ENCODE measurements around the gene FGF19. TPM values are rescaled to one million over a fixed set of nuclear protein-coding genes. Genes with fewer than 3 reads are reported as not detected.

The FGF19 gene
- total RNA-seq, 1 experiment from 2014 or later: 17.6 TPM

GRCh38 chr11:69746140-69746539, 42.3 kb upstream of the FGF19 start:
- DNase-seq (ENCODE audit: low spot score) (no peak), ATAC-seq (no peak)
- POLR2A ChIA-PET: no interaction called here
- no peaks in the 10 kb centered on the region for H3K36me3 Mint-ChIP-seq
- no peaks in the 10 kb centered on the region; the same call in none of the 2 replicates for H3K27me3 Mint-ChIP-seq (ENCODE audit: low read depth)
- no peak overlapping the region for H3K27ac Mint-ChIP-seq
- H3K4me1 Mint-ChIP-seq: peaks cover 31% of the 10 kb centered on the region
- CTCF ChIA-PET: interaction anchor here (1.3 kb wide), 2 partner anchors 28 to 55 kb away, joined by 3 read pairs; no protein-coding TSS in a partner anchor
- H3K4me3 Mint-ChIP-seq: no peak overlapping the region
- H3K9me3 Mint-ChIP-seq: no peaks in the 10 kb centered on the region
- TF ChIP-seq ZNF121 (CRISPR knock-in tag; IDR thresholded peaks at IDR 0.05): 0 out of 2 replicates have a peak, but pooled peaks have one; percentile 28
- TF ChIP-seq, protein P1, sequence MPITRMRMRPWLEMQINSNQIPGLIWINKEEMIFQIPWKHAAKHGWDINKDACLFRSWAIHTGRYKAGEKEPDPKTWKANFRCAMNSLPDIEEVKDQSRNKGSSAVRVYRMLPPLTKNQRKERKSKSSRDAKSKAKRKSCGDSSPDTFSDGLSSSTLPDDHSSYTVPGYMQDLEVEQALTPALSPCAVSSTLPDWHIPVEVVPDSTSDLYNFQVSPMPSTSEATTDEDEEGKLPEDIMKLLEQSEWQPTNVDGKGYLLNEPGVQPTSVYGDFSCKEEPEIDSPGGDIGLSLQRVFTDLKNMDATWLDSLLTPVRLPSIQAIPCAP (CRISPR knock-in tag; IDR thresholded peaks at IDR 0.05): no peak

DNA sequence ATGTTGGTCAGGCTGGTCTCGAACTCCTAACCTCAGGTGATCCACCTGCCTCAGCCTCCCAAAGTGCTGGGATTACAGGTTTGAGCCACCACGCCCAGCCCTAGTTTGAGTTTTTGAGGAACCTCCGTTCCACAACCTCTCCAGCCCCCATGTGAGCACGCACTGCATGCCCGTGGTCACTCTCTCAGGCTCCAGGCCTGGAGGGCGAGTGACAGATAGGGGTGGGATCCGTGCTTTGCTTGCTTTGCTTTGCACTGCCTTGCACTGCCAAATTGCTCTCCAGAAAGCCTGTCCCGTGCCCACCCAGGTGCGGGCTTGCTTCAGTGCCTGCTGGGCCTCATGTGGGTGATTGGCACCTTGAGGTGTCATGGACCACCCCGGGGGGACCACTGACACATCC, 41.4 kb upstream of the FGF19 start:
- Mint-ChIP-seq H3K4me1 (peaks cover 22% of the 10 kb centered on the region), H3K27me3 (ENCODE audit: low read depth) (no peaks in the 10 kb centered on the region; the same call in none of the 2 replicates), H3K36me3 (no peaks in the 10 kb centered on the region), H3K27ac (no peak overlapping the region), H3K9me3 (no peaks in the 10 kb centered on the region), H3K4me3 (no peak overlapping the region)
- no peak for ATAC-seq
- DNase-seq (ENCODE audit: low spot score): no peak
- TF ChIP-seq, protein P2, sequence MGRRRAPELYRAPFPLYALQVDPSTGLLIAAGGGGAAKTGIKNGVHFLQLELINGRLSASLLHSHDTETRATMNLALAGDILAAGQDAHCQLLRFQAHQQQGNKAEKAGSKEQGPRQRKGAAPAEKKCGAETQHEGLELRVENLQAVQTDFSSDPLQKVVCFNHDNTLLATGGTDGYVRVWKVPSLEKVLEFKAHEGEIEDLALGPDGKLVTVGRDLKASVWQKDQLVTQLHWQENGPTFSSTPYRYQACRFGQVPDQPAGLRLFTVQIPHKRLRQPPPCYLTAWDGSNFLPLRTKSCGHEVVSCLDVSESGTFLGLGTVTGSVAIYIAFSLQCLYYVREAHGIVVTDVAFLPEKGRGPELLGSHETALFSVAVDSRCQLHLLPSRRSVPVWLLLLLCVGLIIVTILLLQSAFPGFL (CRISPR knock-in tag; IDR thresholded peaks at IDR 0.05; ENCODE audit: borderline replicate concordance): no peak
- TF ChIP-seq MAX (CRISPR knock-in tag; IDR thresholded peaks at IDR 0.05): no peak
- ChIA-PET CTCF (no interaction called here), POLR2A (no interaction called here)

DNA sequence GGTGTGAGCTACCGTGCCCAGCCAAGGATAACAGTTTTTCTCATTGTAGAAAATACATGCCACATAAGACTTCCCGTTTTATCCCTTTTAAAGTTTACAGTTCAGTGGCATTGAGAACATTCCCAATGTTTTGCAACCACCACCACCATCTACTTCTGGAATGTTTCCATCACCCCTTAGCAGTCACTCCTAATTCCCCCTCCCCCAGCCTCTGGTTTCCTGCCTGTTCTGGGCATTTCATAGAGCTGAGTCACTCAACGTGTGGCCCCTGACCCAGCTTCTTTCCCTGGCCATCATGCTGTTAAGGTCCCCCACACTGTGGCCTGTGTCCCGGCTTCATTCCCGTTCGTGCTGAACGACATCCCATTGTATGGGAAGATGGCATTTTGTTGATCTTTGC, 40.6 kb upstream of the FGF19 start:
- H3K27me3 Mint-ChIP-seq (ENCODE audit: low read depth): peaks cover 2% of the 10 kb centered on the region
- peaks cover 16% of the 10 kb centered on the region for H3K4me1 Mint-ChIP-seq
- H3K36me3 Mint-ChIP-seq: peaks cover 1% of the 10 kb centered on the region
- DNase-seq (ENCODE audit: low spot score): no peak
- H3K4me3 Mint-ChIP-seq: no peak overlapping the region
- H3K9me3 Mint-ChIP-seq: peaks cover 2% of the 10 kb centered on the region
- ChIA-PET CTCF (interaction anchor here (0.5 to 1.0 kb wide), 2 partner anchors 31 to 35 kb away, joined by 3 to 5 read pairs; no protein-coding TSS in a partner anchor), POLR2A (no interaction called here)
- peak; percentile 27 for ATAC-seq
- peak overlapping the region; percentile 87; the same call in 1 of the 2 replicates for H3K27ac Mint-ChIP-seq
- no peak for TF ChIP-seq E2F4 (CRISPR knock-in tag; IDR thresholded peaks at IDR 0.05; ENCODE audit: borderline replicate concordance, low read depth)
- no peak for TF ChIP-seq NR2C2 (CRISPR knock-in tag; IDR thresholded peaks at IDR 0.05)
- no peak for TF ChIP-seq OVOL2 (CRISPR knock-in tag; IDR thresholded peaks at IDR 0.05; ENCODE audit: borderline replicate concordance)
- TF ChIP-seq, protein P3, sequence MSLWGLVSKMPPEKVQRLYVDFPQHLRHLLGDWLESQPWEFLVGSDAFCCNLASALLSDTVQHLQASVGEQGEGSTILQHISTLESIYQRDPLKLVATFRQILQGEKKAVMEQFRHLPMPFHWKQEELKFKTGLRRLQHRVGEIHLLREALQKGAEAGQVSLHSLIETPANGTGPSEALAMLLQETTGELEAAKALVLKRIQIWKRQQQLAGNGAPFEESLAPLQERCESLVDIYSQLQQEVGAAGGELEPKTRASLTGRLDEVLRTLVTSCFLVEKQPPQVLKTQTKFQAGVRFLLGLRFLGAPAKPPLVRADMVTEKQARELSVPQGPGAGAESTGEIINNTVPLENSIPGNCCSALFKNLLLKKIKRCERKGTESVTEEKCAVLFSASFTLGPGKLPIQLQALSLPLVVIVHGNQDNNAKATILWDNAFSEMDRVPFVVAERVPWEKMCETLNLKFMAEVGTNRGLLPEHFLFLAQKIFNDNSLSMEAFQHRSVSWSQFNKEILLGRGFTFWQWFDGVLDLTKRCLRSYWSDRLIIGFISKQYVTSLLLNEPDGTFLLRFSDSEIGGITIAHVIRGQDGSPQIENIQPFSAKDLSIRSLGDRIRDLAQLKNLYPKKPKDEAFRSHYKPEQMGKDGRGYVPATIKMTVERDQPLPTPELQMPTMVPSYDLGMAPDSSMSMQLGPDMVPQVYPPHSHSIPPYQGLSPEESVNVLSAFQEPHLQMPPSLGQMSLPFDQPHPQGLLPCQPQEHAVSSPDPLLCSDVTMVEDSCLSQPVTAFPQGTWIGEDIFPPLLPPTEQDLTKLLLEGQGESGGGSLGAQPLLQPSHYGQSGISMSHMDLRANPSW (CRISPR knock-in tag; conservative IDR thresholded peaks at IDR 0.05; ENCODE audit: low read depth): no peak

DNA sequence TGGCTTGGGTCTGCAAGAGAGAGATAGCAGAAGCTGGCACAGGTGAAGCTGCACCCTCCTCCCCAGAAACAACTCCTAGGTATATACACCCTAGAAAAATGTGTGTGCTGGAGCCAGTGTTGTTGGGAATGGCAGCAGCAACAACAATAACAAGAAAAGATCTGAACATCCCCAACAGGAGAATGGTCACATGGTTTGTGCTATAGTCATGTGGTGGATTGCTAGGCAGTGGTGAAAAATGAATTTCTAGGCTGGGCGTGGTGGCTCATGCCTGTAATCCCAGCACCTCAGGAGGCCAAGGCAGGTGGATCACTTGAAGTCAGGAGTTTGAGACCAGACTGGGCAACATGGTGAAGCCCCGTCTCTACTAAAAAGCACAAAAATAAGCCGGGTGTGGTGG, 31.0 kb upstream of the FGF19 start:
- ChIA-PET POLR2A (no interaction called here), CTCF (no interaction called here)
- peaks cover 12% of the 10 kb centered on the region for H3K36me3 Mint-ChIP-seq
- H3K27ac Mint-ChIP-seq: no peak overlapping the region
- DNase-seq (ENCODE audit: low spot score) (no peak), ATAC-seq (no peak)
- peaks cover 33% of the 10 kb centered on the region for H3K9me3 Mint-ChIP-seq
- no peak overlapping the region for H3K4me3 Mint-ChIP-seq
- peaks cover 17% of the 10 kb centered on the region for H3K27me3 Mint-ChIP-seq (ENCODE audit: low read depth)
- peaks cover 10% of the 10 kb centered on the region for H3K4me1 Mint-ChIP-seq
- TF ChIP-seq, protein P4, sequence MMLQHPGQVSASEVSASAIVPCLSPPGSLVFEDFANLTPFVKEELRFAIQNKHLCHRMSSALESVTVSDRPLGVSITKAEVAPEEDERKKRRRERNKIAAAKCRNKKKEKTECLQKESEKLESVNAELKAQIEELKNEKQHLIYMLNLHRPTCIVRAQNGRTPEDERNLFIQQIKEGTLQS (CRISPR knock-in tag; conservative IDR thresholded peaks at IDR 0.05): no peak
- TF ChIP-seq ZNF671 (CRISPR knock-in tag; IDR thresholded peaks at IDR 0.05): no peak
- TF ChIP-seq PRRX2 (CRISPR knock-in tag; IDR thresholded peaks at IDR 0.05): no peak
- no peak for TF ChIP-seq MAX (CRISPR knock-in tag; IDR thresholded peaks at IDR 0.05)
- TF ChIP-seq ESRRA (CRISPR knock-in tag; IDR thresholded peaks at IDR 0.05; ENCODE audit: borderline replicate concordance): no peak
- no peak for TF ChIP-seq NFYB (CRISPR knock-in tag; conservative IDR thresholded peaks at IDR 0.05; ENCODE audit: low read depth)
- TF ChIP-seq, protein P5, sequence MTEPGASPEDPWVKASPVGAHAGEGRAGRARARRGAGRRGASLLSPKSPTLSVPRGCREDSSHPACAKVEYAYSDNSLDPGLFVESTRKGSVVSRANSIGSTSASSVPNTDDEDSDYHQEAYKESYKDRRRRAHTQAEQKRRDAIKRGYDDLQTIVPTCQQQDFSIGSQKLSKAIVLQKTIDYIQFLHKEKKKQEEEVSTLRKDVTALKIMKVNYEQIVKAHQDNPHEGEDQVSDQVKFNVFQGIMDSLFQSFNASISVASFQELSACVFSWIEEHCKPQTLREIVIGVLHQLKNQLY (CRISPR knock-in tag; IDR thresholded peaks at IDR 0.05): no peak
- TF ChIP-seq ZNF396 (CRISPR knock-in tag; IDR thresholded peaks at IDR 0.05; ENCODE audit: borderline replicate concordance): no peak
- TF ChIP-seq USF1 (CRISPR knock-in tag; IDR thresholded peaks at IDR 0.05): no peak
- no peak for TF ChIP-seq KAT7 (CRISPR knock-in tag; IDR thresholded peaks at IDR 0.05; ENCODE audit: borderline replicate concordance)
- no peak for TF ChIP-seq ZNF425 (CRISPR knock-in tag; conservative IDR thresholded peaks at IDR 0.05)

Data from WTC11 (cell line).